HFFc6 (cell line): ENCODE data around the gene CEP68. TPM values are rescaled to one million over a fixed set of nuclear protein-coding genes. Genes with fewer than 3 reads are reported as not detected.

ENCODE experiments used
- total RNA-seq, 6 experiments: library from RNA; stranded (reverse); fragmentation: NEBNext Ultra II Directional; extraction: Animal tissue kit (Norgen Biotek cat#: 25700); gene quantifications; 2 replicates in 1 of 6; 3 replicates in 5 of 6; pipeline ENCODE4 v1.2.3, GENCODE V29; 2021

CEP68 gene
- total RNA-seq, 6 experiments from 2014 or later, result 5.7 to 9.7 (median 7.1) TPM

Other genes starting within 250 kb of the CEP68 start
- 10 to 100 TPM in 1 of 6 experiments, 1 to 10 TPM in 5; 7.2 to 10.3 (median 9.0) TPM for gene SLC1A4, start 67.0 kb upstream of the CEP68 start, total RNA-seq
- gene RAB1A, start 73.7 kb downstream of the CEP68 start, total RNA-seq, result 100 to 1,000 TPM; 204 to 230 (median 222) TPM
- gene ACTR2, start 171.4 kb downstream of the CEP68 start, total RNA-seq, result 100 to 1,000 TPM; 412 to 450 (median 427) TPM